Ovary (tissue), 3 donors: ENCODE data around the gene PIP5K1A.

ENCODE experiments used
- CTCF ChIP-seq, 3 donors: fragments of 450-650 bp in 2 of 3; fragments of 200-600 bp in 1 of 3; IDR thresholded peaks; one replicate each; pipeline versions ENCODE4 v1.5.1 to v1.8.0; 2016 to 2022; ENCODE audit warnings: antibody characterized with exemption in 3 of 3, mild to moderate bottlenecking in 1 of 3
- EP300 ChIP-seq: sonication (generic); formaldehyde crosslinking; IDR thresholded peaks from one replicate; pipeline ENCODE4 v1.6.1; 2017; ENCODE audit warnings: antibody characterized with exemption
- POLR2A ChIP-seq: fragments of 450-650 bp; IDR thresholded peaks from one replicate; pipeline ENCODE4 v1.6.1; 2017; ENCODE audit warnings: antibody characterized with exemption, mild to moderate bottlenecking, moderate library complexity
- donor health status: DM: no; HTN: no; CAD: no.

GRCh38 chr1:151193856-151194255 is 4.5 kb upstream of the PIP5K1A start:
- TF ChIP-seq CTCF (IDR thresholded peaks at IDR 0.05), result no peak
- TF ChIP-seq POLR2A, result no peak
- TF ChIP-seq EP300, result no peak
